ENCODE data around the gene AIFM3.

GRCh38 chr22:20918663-20919218 is 48.3 kb upstream of the AIFM3 start:
- TF ChIP-seq REST (IDR thresholded peaks at IDR 0.05; ENCODE audit: unreplicated experiment) (no peak), CTCF (conservative IDR thresholded peaks at IDR 0.05; ENCODE audit: low read depth in 2 of 2) (no peak), POLR2AphosphoS5 (IDR thresholded peaks at IDR 0.05; ENCODE audit: low read depth) (no peak), EZH2 (IDR thresholded peaks at IDR 0.05; ENCODE audit: low read depth, unreplicated experiment) (no peak), JUNB (IDR thresholded peaks at IDR 0.05; ENCODE audit: unreplicated experiment) (no peak), NANOG (IDR thresholded peaks at IDR 0.05; ENCODE audit: borderline replicate concordance) (no peak), EZH2phosphoT487 (IDR thresholded peaks at IDR 0.05; ENCODE audit: unreplicated experiment) (no peak), CREB1 (CRISPR knock-in tag; IDR thresholded peaks at IDR 0.05; ENCODE audit: low read depth) (no peak), ZNF331 (CRISPR knock-in tag; IDR thresholded peaks at IDR 0.05; ENCODE audit: low read depth) (no peak), ZNF114 (CRISPR knock-in tag; IDR thresholded peaks at IDR 0.05) (no peak), STAT1 (IDR thresholded peaks at IDR 0.05; ENCODE audit: unreplicated experiment) (no peak), ETS1 (IDR thresholded peaks at IDR 0.05) (no peak)
